K562 (cell line): ENCODE data around the gene TTC28. TPM values are rescaled to one million over a fixed set of nuclear protein-coding genes. Genes with fewer than 3 reads are reported as not detected.

Experiments
- ATAC-seq: fragments of 200-7000 bp; cut with Tn5 transposase; 3 replicates; pipeline ENCODE4 v1.9.1; 2020; ENCODE audit warnings: moderate library complexity
- BruUV-seq: library from RNA; stranded (reverse); fragments of 400-500 nt; replicated peaks from 2 replicates; lab custom pipeline; 2021; lab: Mats Ljungman, UMichigan
- CTCF ChIA-PET: fragments of 300-600 bp; formaldehyde crosslinking; extraction: SDS; loops from one replicate; lab custom pipeline; 2021; ENCODE audit warnings: low intra/inter-chr PET ratio; lab: Yijun Ruan, JAX
- POLR2A ChIA-PET: fragments of 300-600, 350-650 bp; sonication (Branson Sonifier 250); formaldehyde crosslinking; extraction: SDS; loops from one replicate; lab custom pipeline; 2021; ENCODE audit warnings: antibody characterized with exemption, inconsistent platforms; lab: Yijun Ruan, JAX
- DNase-seq, 4 experiments: peaks; one replicate each; pipeline versions ENCODE4 v3.0.0 to v3.0.0-alpha.2; 2011 to 2018; ENCODE audit warnings: low spot score in 3 of 4, mixed read lengths in 3 of 4; ENCODE audit errors: extremely low read depth in 1 of 4
- FAIRE-seq: peaks from 2 replicates; lab custom pipeline; 2011; peaks lifted over from hg19 to GRCh38; lab: Jason Lieb, UNC
- H2AFZ ChIP-seq: 2 replicates; pipeline ENCODE4 v1.6.0; 2011; ENCODE audit warnings: low read depth, low read length, control low read depth, inconsistent platforms
- H3K27ac ChIP-seq: fragments of 200-600 bp; 3 replicates; pipeline ENCODE4 v1.8.0; 2011; ENCODE audit warnings: low read depth, mild to moderate bottlenecking, control low read depth, inconsistent platforms, low read length, moderate library complexity, mixed read lengths; ENCODE audit errors: extremely low read depth
- H3K27me3 ChIP-seq, 2 experiments: fragments of 300-600 bp in 1 of 2; 2 replicates in 1 of 2; 3 replicates in 1 of 2; pipeline versions ENCODE4 v1.6.0 to v1.8.0; 2011; ENCODE audit warnings: inconsistent platforms in 2 of 2, low read length in 2 of 2, mild to moderate bottlenecking in 1 of 2, mixed read lengths in 1 of 2, moderate library complexity in 1 of 2; ENCODE audit not compliant: control insufficient read depth in 2 of 2, insufficient read depth in 2 of 2
- H3K36me3 ChIP-seq: fragments of 300-600 bp; 3 replicates; pipeline ENCODE4 v1.8.0; 2011; ENCODE audit warnings: mild to moderate bottlenecking, low read length, inconsistent platforms; ENCODE audit not compliant: control insufficient read depth, insufficient read depth
- H3K4me1 ChIP-seq, 2 experiments: fragments of 200-600 bp in 1 of 2; replicated peaks in 1 of 2; 2 replicates in 1 of 2; 3 replicates in 1 of 2; pipeline versions ENCODE4 v1.5.1 to v1.8.0; 2011; ENCODE audit warnings: inconsistent platforms in 2 of 2, low read length in 2 of 2, mild to moderate bottlenecking in 1 of 2, mixed read lengths in 1 of 2, moderate library complexity in 1 of 2; ENCODE audit not compliant: control insufficient read depth in 2 of 2, insufficient read depth in 2 of 2
- H3K4me2 ChIP-seq: 2 replicates; pipeline ENCODE4 v1.6.1; 2011; ENCODE audit warnings: low read length, control low read depth, inconsistent platforms, mixed read lengths; ENCODE audit not compliant: insufficient read depth
- H3K4me3 ChIP-seq: fragments of 200-600 bp; sonication (generic), shearing (Covaris generic); 2 replicates; pipeline ENCODE4 v1.5.1; 2016; ENCODE audit warnings: control low read depth, inconsistent platforms
- H3K79me2 ChIP-seq: fragments of 200-600 bp; 3 replicates; pipeline ENCODE4 v1.8.0; 2011; ENCODE audit warnings: low read length, inconsistent platforms; ENCODE audit not compliant: control insufficient read depth, insufficient read depth
- H3K9ac ChIP-seq, 2 experiments: 2 replicates each; pipeline versions ENCODE4 v1.6.0 to v1.6.1; 2011; ENCODE audit warnings: low read depth in 2 of 2, low read length in 2 of 2, control low read depth in 1 of 2, inconsistent platforms in 1 of 2, mild to moderate bottlenecking in 1 of 2, mixed read lengths in 1 of 2; ENCODE audit not compliant: insufficient read depth in 1 of 2
- H3K9me1 ChIP-seq: one replicate; pipeline ENCODE4 v1.6.0; 2011; ENCODE audit warnings: inconsistent platforms, mild to moderate bottlenecking, low read length, moderate library complexity; ENCODE audit not compliant: control insufficient read depth, insufficient read depth
- H3K9me3 ChIP-seq: replicated peaks from 2 replicates; pipeline ENCODE4 v1.5.1; 2011; ENCODE audit warnings: low read depth, low read length, inconsistent platforms; ENCODE audit not compliant: control insufficient read depth, insufficient read depth
- H4K20me1 ChIP-seq: replicated peaks from 2 replicates; pipeline ENCODE4 v1.6.1; 2011; ENCODE audit warnings: low read length, inconsistent platforms, mixed read lengths; ENCODE audit not compliant: control insufficient read depth, insufficient read depth
- CBFB ChIP-seq: sonication (generic); formaldehyde crosslinking; IDR thresholded peaks from 2 replicates; pipeline ENCODE4 v1.4.0; 2020; ENCODE audit warnings: mild to moderate bottlenecking, missing genetic modification reagents
- FOXK2 ChIP-seq, 2 experiments: fragments of 450-650 bp; IDR thresholded peaks in 1 of 2; conservative IDR thresholded peaks in 1 of 2; 2 replicates each; pipeline ENCODE4 v1.6.1; 2016; ENCODE audit warnings: low read depth in 2 of 2, mild to moderate bottlenecking in 1 of 2
- GATAD2B ChIP-seq: fragments of 450-650 bp; IDR thresholded peaks from 2 replicates; pipeline ENCODE4 v1.6.1; 2017; ENCODE audit warnings: mild to moderate bottlenecking, borderline replicate concordance
- KDM1A ChIP-seq, 2 experiments: fragments of 450-650 bp; IDR thresholded peaks; 2 replicates each; pipeline ENCODE4 v1.6.1; 2016; ENCODE audit warnings: mild to moderate bottlenecking in 2 of 2
- NR4A1 ChIP-seq, 2 experiments: fragments of 250-450 bp in 1 of 2; fragments of 450-650 bp in 1 of 2; sonication (Bioruptor Pico) in 1 of 2; IDR thresholded peaks; 2 replicates each; pipeline versions ENCODE4 v1.4.0 to v1.6.1; 2016 to 2020; ENCODE audit warnings: mild to moderate bottlenecking in 2 of 2, missing compliant biosample characterization in 1 of 2, missing genetic modification characterization in 1 of 2, moderate library complexity in 1 of 2
- PTRF ChIP-seq: fragments of 450-650 bp; IDR thresholded peaks from 2 replicates; pipeline ENCODE4 v1.6.1; 2016; ENCODE audit warnings: mild to moderate bottlenecking, missing genetic modification characterization, missing compliant biosample characterization
- RFX1 ChIP-seq: fragments of 450-650 bp; IDR thresholded peaks from 2 replicates; pipeline ENCODE4 v1.6.1; 2016; ENCODE audit warnings: mild to moderate bottlenecking, moderate library complexity
- STAG1 ChIP-seq: sonication (generic); formaldehyde crosslinking; IDR thresholded peaks from 2 replicates; pipeline ENCODE4 v1.5.0; 2020; ENCODE audit warnings: missing genetic modification reagents, borderline replicate concordance
- in situ Hi-C: fragments of 300-500 bp; cut with MboI; formaldehyde crosslinking; loops from 4 replicates; pipeline ENCODE4 v1.15.0; 2018; ENCODE audit warnings: inconsistent platforms, mixed read lengths
- intact Hi-C: fragments of 100-400 bp; cut with micrococcal nuclease; formaldehyde crosslinking; loops from 2 replicates; pipeline ENCODE4 v1.14.2; 2022
- polyA plus RNA-seq, 8 experiments: library from polyadenylated mRNA; depleted of rRNA in 4 of 8; stranded (reverse) in 5 of 8; unstranded in 3 of 8; fragments of >200 nt; fragmentation: Nextera tagmentation in 2 of 8; fragmentation: Illumina TruSeq in 1 of 8; extraction: Ambion mirVana in 2 of 8; extraction: Trizol in 1 of 8; gene quantifications; 2 replicates each; pipeline versions ENCODE4 v1.2.1 to v1.2.3, GENCODE V29; 2011 to 2014; ENCODE audit warnings: inconsistent platforms in 1 of 8, missing spikeins in 1 of 8
- total RNA-seq, 7 experiments: library from RNA; depleted of rRNA in 6 of 7; stranded (reverse); fragments of >200 nt in 6 of 7; fragmentation: Illumina TruSeq in 2 of 7; extraction: Trizol in 2 of 7; gene quantifications; 2 replicates each; pipeline versions ENCODE4 v1.2.1 to v1.2.3, GENCODE V29; 2011 to 2021; ENCODE audit warnings: low replicate concordance in 1 of 7
- TF ChIP-seq, protein P1 (sequence below): sonication (generic); formaldehyde crosslinking; IDR thresholded peaks from 2 replicates; pipeline ENCODE4 v1.8.1; 2023; ENCODE audit warnings: mild to moderate bottlenecking, missing genetic modification reagents
- TF ChIP-seq, protein P2 (sequence below), 2 experiments: fragments of 450-650 bp in 1 of 2; sonication (generic) in 1 of 2; formaldehyde crosslinking in 1 of 2; IDR thresholded peaks; 2 replicates each; pipeline versions ENCODE4 v1.7.1 to v1.9.0; 2016 to 2022; ENCODE audit warnings: inconsistent platforms in 1 of 2, mild to moderate bottlenecking in 1 of 2, missing genetic modification reagents in 1 of 2

The TTC28 gene
- total and polyA plus RNA-seq, 9 of the 15 experiments (the other 6 are each of a cell fraction or from before 2014, with no cell fraction given): 0.22 to 10.7 (median 3.1) TPM

DNA sequence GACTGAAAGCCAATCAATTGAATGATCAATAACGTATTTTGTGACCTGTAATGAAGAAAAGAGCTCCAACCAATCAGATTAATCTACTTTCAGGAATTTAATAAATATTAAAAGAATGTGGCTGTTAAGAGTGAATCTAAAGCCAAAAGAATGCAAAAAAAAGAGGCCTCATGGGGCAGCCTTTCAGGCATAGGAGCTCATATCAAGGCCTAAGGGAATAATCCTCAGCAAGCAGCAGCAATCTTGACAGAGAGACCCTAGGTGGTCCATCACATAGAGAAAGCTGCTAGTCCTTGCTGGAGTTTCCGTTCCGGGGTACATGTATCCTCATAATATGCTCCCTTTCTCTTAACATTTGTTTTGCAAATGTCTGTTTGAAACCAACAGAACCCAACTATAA is 447.4 kb downstream of the TTC28 start (continued):
- TF ChIP-seq, protein P1, sequence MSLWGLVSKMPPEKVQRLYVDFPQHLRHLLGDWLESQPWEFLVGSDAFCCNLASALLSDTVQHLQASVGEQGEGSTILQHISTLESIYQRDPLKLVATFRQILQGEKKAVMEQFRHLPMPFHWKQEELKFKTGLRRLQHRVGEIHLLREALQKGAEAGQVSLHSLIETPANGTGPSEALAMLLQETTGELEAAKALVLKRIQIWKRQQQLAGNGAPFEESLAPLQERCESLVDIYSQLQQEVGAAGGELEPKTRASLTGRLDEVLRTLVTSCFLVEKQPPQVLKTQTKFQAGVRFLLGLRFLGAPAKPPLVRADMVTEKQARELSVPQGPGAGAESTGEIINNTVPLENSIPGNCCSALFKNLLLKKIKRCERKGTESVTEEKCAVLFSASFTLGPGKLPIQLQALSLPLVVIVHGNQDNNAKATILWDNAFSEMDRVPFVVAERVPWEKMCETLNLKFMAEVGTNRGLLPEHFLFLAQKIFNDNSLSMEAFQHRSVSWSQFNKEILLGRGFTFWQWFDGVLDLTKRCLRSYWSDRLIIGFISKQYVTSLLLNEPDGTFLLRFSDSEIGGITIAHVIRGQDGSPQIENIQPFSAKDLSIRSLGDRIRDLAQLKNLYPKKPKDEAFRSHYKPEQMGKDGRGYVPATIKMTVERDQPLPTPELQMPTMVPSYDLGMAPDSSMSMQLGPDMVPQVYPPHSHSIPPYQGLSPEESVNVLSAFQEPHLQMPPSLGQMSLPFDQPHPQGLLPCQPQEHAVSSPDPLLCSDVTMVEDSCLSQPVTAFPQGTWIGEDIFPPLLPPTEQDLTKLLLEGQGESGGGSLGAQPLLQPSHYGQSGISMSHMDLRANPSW (CRISPR knock-in tag): no peak

DNA sequence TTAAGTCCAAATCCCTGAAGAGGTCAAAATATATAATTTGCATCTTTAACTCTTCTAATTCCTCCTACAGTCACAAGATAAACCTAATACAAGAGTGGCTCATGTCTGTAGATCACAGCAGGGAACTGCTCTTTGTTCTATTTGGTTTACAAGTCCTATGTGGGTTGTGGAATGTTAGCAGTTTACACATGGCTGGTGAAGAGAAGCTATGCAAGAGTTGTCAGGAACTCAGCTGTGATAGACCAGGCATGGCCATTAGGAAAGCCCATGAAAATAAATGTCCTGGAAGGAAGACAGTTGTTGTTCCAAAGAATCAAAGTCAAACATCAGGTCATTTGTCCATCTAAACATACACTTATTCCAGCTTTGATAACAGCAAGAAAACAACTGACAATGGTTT is 448.2 kb downstream of the TTC28 start:
- ATAC-seq (no peak), DNase-seq (no peak), FAIRE-seq (no peak)
- Histone ChIP-seq H4K20me1 (no peaks in the 10 kb centered on the region), H3K9ac (no peak overlapping the region), H3K9me3 (no peaks in the 10 kb centered on the region), H3K79me2 (no peaks in the 10 kb centered on the region), H3K9me1 (no peaks in the 10 kb centered on the region), H3K4me3 (no peak overlapping the region), H3K27ac (no peak overlapping the region), H3K36me3 (no peaks in the 10 kb centered on the region), H3K27me3 (no peaks in the 10 kb centered on the region), H3K4me1 (no peaks in the 10 kb centered on the region), H2AFZ (no peak overlapping the region), H3K4me2 (no peak overlapping the region)
- no TSS peak for BruUV-seq
- ChIA-PET CTCF (no interaction called here), POLR2A (no interaction called here)
- in situ Hi-C loops (no loop called here), intact Hi-C loops (no loop called here)
- TF ChIP-seq CBFB (CRISPR knock-in tag) (no peak), KDM1A (IDR thresholded peaks at IDR 0.05) (no peak), NR4A1 (CRISPR knock-in tag; IDR thresholded peaks at IDR 0.05) (no peak), NR4A1 (tag; IDR thresholded peaks at IDR 0.05) (no peak), STAG1 (CRISPR knock-in tag) (no peak), PTRF (tag) (no peak), RFX1 (no peak), GATAD2B (no peak), FOXK2 (conservative IDR thresholded peaks at IDR 0.05 in 1 of 2, IDR thresholded peaks at IDR 0.05 in 1 of 2; ENCODE audit: low read depth in 2 of 2) (no peak)
- TF ChIP-seq, protein P2, sequence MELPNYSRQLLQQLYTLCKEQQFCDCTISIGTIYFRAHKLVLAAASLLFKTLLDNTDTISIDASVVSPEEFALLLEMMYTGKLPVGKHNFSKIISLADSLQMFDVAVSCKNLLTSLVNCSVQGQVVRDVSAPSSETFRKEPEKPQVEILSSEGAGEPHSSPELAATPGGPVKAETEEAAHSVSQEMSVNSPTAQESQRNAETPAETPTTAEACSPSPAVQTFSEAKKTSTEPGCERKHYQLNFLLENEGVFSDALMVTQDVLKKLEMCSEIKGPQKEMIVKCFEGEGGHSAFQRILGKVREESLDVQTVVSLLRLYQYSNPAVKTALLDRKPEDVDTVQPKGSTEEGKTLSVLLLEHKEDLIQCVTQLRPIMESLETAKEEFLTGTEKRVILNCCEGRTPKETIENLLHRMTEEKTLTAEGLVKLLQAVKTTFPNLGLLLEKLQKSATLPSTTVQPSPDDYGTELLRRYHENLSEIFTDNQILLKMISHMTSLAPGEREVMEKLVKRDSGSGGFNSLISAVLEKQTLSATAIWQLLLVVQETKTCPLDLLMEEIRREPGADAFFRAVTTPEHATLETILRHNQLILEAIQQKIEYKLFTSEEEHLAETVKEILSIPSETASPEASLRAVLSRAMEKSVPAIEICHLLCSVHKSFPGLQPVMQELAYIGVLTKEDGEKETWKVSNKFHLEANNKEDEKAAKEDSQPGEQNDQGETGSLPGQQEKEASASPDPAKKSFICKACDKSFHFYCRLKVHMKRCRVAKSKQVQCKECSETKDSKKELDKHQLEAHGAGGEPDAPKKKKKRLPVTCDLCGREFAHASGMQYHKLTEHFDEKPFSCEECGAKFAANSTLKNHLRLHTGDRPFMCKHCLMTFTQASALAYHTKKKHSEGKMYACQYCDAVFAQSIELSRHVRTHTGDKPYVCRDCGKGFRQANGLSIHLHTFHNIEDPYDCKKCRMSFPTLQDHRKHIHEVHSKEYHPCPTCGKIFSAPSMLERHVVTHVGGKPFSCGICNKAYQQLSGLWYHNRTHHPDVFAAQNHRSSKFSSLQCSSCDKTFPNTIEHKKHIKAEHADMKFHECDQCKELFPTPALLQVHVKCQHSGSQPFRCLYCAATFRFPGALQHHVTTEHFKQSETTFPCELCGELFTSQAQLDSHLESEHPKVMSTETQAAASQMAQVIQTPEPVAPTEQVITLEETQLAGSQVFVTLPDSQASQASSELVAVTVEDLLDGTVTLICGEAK (IDR thresholded peaks at IDR 0.05): no peak
- TF ChIP-seq, protein P2 (CRISPR knock-in tag; IDR thresholded peaks at IDR 0.05): no peak
